Ishikawa (cell line): Measurements from ENCODE around the gene ALDH3A2.

Experiments used
- EP300 ChIP-seq: IDR thresholded peaks from 2 replicates; pipeline ENCODE4 v1.6.1; 2012; ENCODE audit warnings: borderline replicate concordance
- MAX ChIP-seq: IDR thresholded peaks from 2 replicates; pipeline ENCODE4 v1.6.1; 2012
- REST ChIP-seq: IDR thresholded peaks from 2 replicates; pipeline ENCODE4 v1.6.1; 2012; ENCODE audit warnings: low read depth, mild to moderate bottlenecking
- TAF1 ChIP-seq: IDR thresholded peaks from 2 replicates; pipeline ENCODE4 v1.6.1; 2012; ENCODE audit warnings: low read depth, mild to moderate bottlenecking

GRCh38 chr17:19724501-19725420 lies 76.2 kb downstream of the ALDH3A2 start:
- TF ChIP-seq TAF1 (no peak), MAX (no peak), REST (no peak), EP300 (no peak)
